HG02938 (cell line): ENCODE measurements around the gene GDPD5.

Experiments
- ATAC-seq: cut with Tn5 transposase; IDR thresholded peaks from one replicate; pipeline ENCODE4 v1.9.1; 2021; ENCODE audit warnings: mild to moderate bottlenecking, moderate library complexity; ENCODE audit not compliant: unreplicated experiment

Gene GDPD5

GRCh38 chr11:75536786-75537641, 11.3 kb upstream of the GDPD5 start:
- ATAC-seq, result peak; percentile 88

GRCh38 chr11:75535071-75535470, 9.3 kb upstream of the GDPD5 start:
- no peak for ATAC-seq

- no peak for ATAC-seq
Measured at GRCh38 chr11:75534259-75535069, 8.7 kb upstream of the GDPD5 start.

GRCh38 chr11:75533896-75534258, 8.1 kb upstream of the GDPD5 start:
- no peak for ATAC-seq

GRCh38 chr11:75532200-75533048, 6.7 kb upstream of the GDPD5 start:
- ATAC-seq, result no peak

GRCh38 chr11:75531325-75531724, 5.6 kb upstream of the GDPD5 start:
- no peak for ATAC-seq

GRCh38 chr11:75530577-75530976, 4.8 kb upstream of the GDPD5 start:
- ATAC-seq, result no peak

GRCh38 chr11:75527938-75528735, 2.4 kb upstream of the GDPD5 start:
- no peak for ATAC-seq

- ATAC-seq, result no peak
Measured at GRCh38 chr11:75527130-75527529, 1.4 kb upstream of the GDPD5 start.

- no peak for ATAC-seq
Measured at GRCh38 chr11:75526192-75526541, 426 bp upstream of the GDPD5 start.

GRCh38 chr11:75524665-75525432, 892 bp downstream of the GDPD5 start:
- ATAC-seq, result peak; percentile 15

- ATAC-seq, result no peak
Measured at GRCh38 chr11:75523811-75524664, 1.7 kb downstream of the GDPD5 start.

- ATAC-seq, result no peak
Measured at GRCh38 chr11:75523189-75523588, 2.6 kb downstream of the GDPD5 start.

- no peak for ATAC-seq
Measured at GRCh38 chr11:75522286-75523044, 3.3 kb downstream of the GDPD5 start.

- ATAC-seq, result no peak
Measured at GRCh38 chr11:75520688-75521087, 5.1 kb downstream of the GDPD5 start.

- no peak for ATAC-seq
Measured at GRCh38 chr11:75518771-75519653, 6.7 kb downstream of the GDPD5 start.

- ATAC-seq, result no peak
Measured at GRCh38 chr11:75518204-75518549, 7.6 kb downstream of the GDPD5 start.
